HG02840 (cell line): ENCODE measurements around the gene UBE2U.

Experiments used
- ATAC-seq: cut with Tn5 transposase; IDR thresholded peaks from one replicate; pipeline ENCODE4 v1.9.1; 2021; ENCODE audit warnings: mild to moderate bottlenecking, moderate library complexity, moderate number of reproducible peaks; ENCODE audit not compliant: unreplicated experiment, low FRiP score

UBE2U gene, protein sequence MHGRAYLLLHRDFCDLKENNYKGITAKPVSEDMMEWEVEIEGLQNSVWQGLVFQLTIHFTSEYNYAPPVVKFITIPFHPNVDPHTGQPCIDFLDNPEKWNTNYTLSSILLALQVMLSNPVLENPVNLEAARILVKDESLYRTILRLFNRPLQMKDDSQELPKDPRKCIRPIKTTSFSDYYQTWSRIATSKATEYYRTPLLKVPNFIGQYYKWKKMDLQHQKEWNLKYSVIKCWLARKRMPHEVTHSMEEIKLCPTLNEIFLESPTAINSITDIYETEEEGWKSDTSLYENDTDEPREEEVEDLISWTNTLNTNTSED

GRCh38 chr1:64203420-64203819 is at the start of gene UBE2U:
UBE2U (plus strand) TSS chr1:64203623; CDS start chr1:64204051, 428 bp downstream.
- no peak for ATAC-seq

DNA sequence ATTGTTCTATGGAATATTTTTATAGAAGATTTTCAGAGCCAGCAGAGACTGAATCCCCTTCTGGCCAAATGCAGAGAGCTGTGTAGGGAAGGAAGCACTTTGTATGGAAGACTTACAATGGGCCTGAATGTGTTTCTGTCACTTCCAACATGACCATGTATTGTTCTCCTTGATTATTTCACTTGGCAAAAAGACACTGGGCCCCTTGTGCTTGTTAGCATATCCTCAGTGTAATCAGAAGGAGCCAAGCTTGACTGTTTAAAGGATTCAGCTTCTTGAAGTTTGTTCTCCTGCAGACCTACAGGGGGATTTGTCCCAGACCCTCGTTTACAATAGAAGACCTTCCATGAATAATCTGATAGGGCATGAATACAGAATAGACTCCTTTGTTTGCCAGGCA is 48.1 kb upstream of the UBE2U start:
- no peak for ATAC-seq

GRCh38 chr1:64161357-64161941 is 42.0 kb upstream of the UBE2U start:
- ATAC-seq, result no peak

GRCh38 chr1:64162151-64162550 is 41.3 kb upstream of the UBE2U start:
- no peak for ATAC-seq

- ATAC-seq, result no peak
These were observed 40.6 kb upstream of the UBE2U start for GRCh38 chr1:64162804-64163203.

DNA sequence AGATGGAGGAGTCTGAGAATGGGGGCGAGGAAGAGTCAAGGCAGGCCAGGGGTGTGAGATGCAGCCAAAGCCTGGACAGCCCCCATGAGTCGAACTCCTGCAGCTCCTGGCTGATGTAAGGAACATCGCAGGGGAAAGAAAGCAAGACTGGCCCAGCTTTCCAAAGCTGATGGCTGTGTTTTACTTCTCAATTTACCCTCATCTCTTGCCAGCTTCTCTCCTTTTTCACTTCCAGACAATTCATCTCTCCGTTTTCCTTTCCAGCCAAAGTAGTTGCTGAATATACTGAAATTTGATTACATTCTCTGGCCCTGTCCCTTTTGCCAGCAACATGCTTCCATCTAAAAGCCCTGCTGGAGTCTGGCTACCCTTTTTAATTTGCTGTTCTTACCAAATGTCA is 40.0 kb upstream of the UBE2U start:
- ATAC-seq, result no peak

GRCh38 chr1:64163970-64164369 is 39.5 kb upstream of the UBE2U start:
- ATAC-seq, result no peak

DNA sequence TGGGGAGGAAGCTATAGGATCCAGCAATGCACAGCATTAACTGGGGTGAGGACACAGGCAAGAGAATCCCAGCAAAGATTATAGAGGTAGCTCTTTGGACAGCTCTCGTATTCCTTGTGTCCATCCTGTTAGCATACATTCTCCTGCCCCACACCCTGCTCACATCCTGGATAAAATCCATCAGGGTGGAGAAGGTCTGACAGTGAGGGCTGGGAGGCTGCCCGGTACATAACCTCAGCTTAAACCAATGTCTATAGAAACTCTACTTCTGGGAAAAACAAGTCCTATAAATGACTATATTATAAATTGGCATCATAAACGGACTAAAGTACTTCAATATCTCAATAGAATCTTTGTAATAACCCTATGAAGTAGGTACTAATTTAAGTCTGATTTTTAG is 36.8 kb upstream of the UBE2U start:
- ATAC-seq, result no peak

- ATAC-seq, result no peak
These were observed 36.2 kb upstream of the UBE2U start for GRCh38 chr1:64167176-64167575.

DNA sequence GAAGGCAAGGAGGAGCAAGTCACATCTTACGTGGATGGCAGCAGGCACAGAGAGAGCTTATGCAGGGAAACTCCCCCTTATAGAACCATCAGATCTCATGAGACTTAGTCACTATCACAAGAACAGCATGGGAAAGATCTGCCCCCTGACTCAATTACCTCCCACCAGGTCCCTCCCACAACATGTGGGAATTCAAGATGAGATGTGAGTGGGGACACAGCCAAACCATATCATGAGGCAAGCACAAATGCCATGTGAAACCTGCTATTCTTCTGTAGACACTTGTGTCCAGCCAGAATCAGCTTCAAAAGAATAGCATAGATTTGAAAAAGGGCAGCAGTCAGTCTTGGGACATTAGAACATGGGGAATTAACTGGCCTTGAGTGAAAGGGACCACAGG is 32.2 kb upstream of the UBE2U start:
- ATAC-seq, result no peak

DNA sequence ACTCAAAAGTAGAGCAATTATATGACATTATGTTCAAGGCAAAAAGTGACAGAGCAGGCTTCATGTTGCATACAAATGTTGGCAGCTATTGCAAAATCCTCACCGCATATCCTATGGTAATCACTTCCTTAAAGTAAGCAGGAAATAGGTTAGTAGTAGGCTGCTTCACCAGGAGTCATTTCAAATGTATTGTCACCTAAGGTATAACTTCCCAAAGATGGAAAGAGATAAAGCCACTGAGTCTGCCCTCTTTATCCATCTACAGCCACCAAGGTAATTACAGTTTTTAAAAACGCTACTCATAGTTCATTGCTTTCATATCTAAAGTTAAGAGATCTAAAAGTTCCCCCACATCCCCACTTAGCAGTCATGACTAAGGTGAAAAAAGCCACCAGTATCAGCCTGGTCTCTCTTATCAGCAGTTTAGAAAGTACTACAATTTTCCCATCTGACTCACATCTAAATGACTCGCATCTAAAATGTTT is 31.6 kb upstream of the UBE2U start:
- no peak for ATAC-seq

GRCh38 chr1:64172458-64172983 is 30.9 kb upstream of the UBE2U start:
- ATAC-seq, result no peak

DNA sequence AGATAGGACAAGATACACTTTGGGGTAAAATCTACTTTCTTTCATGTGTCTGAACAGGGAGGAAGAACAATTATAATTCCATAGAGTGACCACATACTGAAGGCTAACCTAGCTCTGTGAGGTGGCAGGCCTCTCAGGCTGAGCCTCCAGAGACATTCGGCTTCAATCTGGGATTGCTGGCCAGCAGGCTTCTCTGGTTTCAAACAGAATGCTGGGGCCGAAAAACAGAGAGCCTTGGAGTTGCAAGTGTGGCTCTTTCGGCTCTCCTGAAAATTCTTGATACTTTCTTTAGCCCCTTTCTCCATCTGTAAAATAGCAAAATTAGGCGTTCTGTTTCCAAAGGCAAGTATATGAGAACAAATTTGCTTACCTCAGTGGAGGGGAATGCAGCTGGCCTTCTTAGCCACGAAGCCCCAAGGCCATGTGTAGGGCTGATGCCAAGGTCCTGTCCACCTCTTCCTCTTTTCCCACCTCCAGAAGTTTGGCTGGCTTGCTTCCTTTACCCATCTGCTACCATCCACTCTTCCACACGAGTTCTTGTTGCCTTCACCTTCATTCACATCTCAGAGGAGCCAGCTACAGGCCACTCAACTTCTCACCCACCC is 30.0 kb upstream of the UBE2U start:
- ATAC-seq, result no peak

- ATAC-seq, result no peak
These were observed 27.8 kb upstream of the UBE2U start for GRCh38 chr1:64175639-64176038.

GRCh38 chr1:64176659-64177058 is 26.8 kb upstream of the UBE2U start:
- no peak for ATAC-seq

GRCh38 chr1:64179588-64179987 is 23.8 kb upstream of the UBE2U start:
- ATAC-seq, result no peak

DNA sequence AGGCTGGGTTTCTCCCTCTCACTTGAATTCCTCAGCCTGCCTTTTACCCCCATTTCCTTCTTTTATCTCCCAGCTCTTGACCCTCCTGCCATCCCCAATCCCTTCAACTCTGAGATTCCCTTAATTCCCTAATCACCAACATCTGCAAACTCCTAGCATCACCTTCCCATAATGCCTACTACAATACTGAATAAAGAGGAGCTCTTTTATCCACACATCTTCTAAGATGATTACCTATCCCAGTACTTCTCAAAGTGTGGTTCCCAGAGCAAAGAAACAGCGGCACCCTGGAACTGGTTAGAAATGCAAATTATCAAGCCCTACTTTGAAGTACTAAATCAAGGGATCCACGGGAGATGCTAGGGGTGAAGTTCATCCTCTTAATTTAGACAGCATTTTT is 21.2 kb upstream of the UBE2U start:
- no peak for ATAC-seq

- no peak for ATAC-seq
These were observed 19.9 kb upstream of the UBE2U start for GRCh38 chr1:64183395-64184002.

GRCh38 chr1:64184003-64184440 is 19.4 kb upstream of the UBE2U start:
- no peak for ATAC-seq

GRCh38 chr1:64186138-64186897 is 17.1 kb upstream of the UBE2U start:
- ATAC-seq, result no peak
